Measurements from ENCODE around the gene ATXN1. TPM values are rescaled to one million over a fixed set of nuclear protein-coding genes. Genes with fewer than 3 reads are reported as not detected.

Gene ATXN1
- polyA plus RNA-seq, 1 donor (not counting 4 experiments of a cell fraction or from before 2014, with no cell fraction given), result 9.7 TPM

DNA sequence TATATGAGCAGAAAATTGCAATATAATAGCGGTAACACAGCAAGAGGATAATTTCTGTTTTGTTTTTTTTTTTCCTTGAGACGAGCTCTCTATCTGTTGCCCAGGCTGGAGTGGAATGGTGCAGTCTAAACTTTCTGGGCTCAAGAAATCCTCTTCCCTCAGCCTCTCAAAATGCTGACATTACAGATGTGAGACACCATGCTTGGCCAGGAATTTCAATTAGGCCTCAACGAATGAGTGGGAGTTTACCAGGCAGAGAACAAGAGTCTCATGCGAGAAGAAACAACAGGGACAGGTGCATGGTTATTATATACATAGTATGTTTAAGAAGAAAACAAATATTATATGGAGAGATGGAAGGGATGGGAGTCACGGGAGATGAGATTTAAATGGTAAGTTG is 111.4 kb downstream of the ATXN1 start:
- Histone ChIP-seq H3K27me3 (ENCODE audit: control insufficient read depth, extremely low read depth, insufficient read depth, low read length) (no peaks in the 10 kb centered on the region), H3K9ac (ENCODE audit: control insufficient read depth, extremely low read depth, insufficient read depth, low read length) (no peak overlapping the region), H3K36me3 (ENCODE audit: control insufficient read depth in 2 of 2, extremely low read depth in 1 of 2, insufficient read depth in 2 of 2, low read length in 2 of 2) (peaks cover 3 to 5% of the 10 kb centered on the region in 2 experiments), H3K4me1 (ENCODE audit: control insufficient read depth, extremely low read depth, insufficient read depth, low read length) (peaks cover 24% of the 10 kb centered on the region), H3K79me2 (ENCODE audit: control insufficient read depth, insufficient read depth, low read length) (no peaks in the 10 kb centered on the region), H4K20me1 (ENCODE audit: control insufficient read depth, extremely low read depth, insufficient read depth, low read length) (no peaks in the 10 kb centered on the region), H3K4me2 (ENCODE audit: control insufficient read depth, extremely low read depth, insufficient read depth, low read depth, low read length) (no peak overlapping the region), H2AFZ (ENCODE audit: control insufficient read depth, low read length) (no peak overlapping the region), H3K27ac (ENCODE audit: control insufficient read depth, insufficient read depth, low read length) (no peak overlapping the region), H3K9me1 (ENCODE audit: control insufficient read depth, extremely low read depth, insufficient read depth, low read length) (peaks cover 2% of the 10 kb centered on the region), H3K9me3 (ENCODE audit: control insufficient read depth, low read depth, low read length) (no peaks in the 10 kb centered on the region), H3K4me3 (ENCODE audit: control insufficient read depth in 2 of 3, extremely low read depth in 1 of 3, insufficient read depth in 2 of 3, low read depth in 1 of 3, low read length in 3 of 3) (no peak overlapping the region)
- DNase-seq (ENCODE audit: low read depth, low spot score), result no peak
- TF ChIP-seq CTCF (optimal IDR thresholded peaks at IDR 0.05 in 1 of 3, IDR thresholded peaks at IDR 0.05 in 1 of 3, conservative IDR thresholded peaks at IDR 0.05 in 1 of 3; ENCODE audit: extremely low read depth in 1 of 3, insufficient read depth in 2 of 3, low read length in 3 of 3) (no peak), EZH2 (IDR thresholded peaks at IDR 0.05; ENCODE audit: low read length) (no peak)
- no peak for FAIRE-seq
- dilution Hi-C loops (cut with MboI; ENCODE audit: extremely low pct_ligation_motif_present, low sequenced_read_pairs), result no loop called here

- H3K9me3 ChIP-seq (ENCODE audit: control insufficient read depth, low read depth, low read length), result no peaks in the 10 kb centered on the region
- H3K27ac ChIP-seq (ENCODE audit: control insufficient read depth, insufficient read depth, low read length), result no peak overlapping the region
- peaks cover 1 to 5% of the 10 kb centered on the region in 2 experiments for H3K36me3 ChIP-seq (ENCODE audit: control insufficient read depth in 2 of 2, extremely low read depth in 1 of 2, insufficient read depth in 2 of 2, low read length in 2 of 2)
- no peak overlapping the region for H3K4me2 ChIP-seq (ENCODE audit: control insufficient read depth, extremely low read depth, insufficient read depth, low read depth, low read length)
- dilution Hi-C loops (cut with MboI; ENCODE audit: extremely low pct_ligation_motif_present, low sequenced_read_pairs), result no loop called here
- no peaks in the 10 kb centered on the region for H3K27me3 ChIP-seq (ENCODE audit: control insufficient read depth, extremely low read depth, insufficient read depth, low read length)
- TF ChIP-seq EZH2 (IDR thresholded peaks at IDR 0.05; ENCODE audit: low read length) (no peak), CTCF (optimal IDR thresholded peaks at IDR 0.05 in 1 of 3, IDR thresholded peaks at IDR 0.05 in 1 of 3, conservative IDR thresholded peaks at IDR 0.05 in 1 of 3; ENCODE audit: extremely low read depth in 1 of 3, insufficient read depth in 2 of 3, low read length in 3 of 3) (no peak)
- H3K9ac ChIP-seq (ENCODE audit: control insufficient read depth, extremely low read depth, insufficient read depth, low read length), result no peak overlapping the region
- no peaks in the 10 kb centered on the region for H4K20me1 ChIP-seq (ENCODE audit: control insufficient read depth, extremely low read depth, insufficient read depth, low read length)
- FAIRE-seq (no peak), DNase-seq (ENCODE audit: low read depth, low spot score) (no peak)
- no peak overlapping the region for H3K4me3 ChIP-seq (ENCODE audit: control insufficient read depth in 2 of 3, extremely low read depth in 1 of 3, insufficient read depth in 2 of 3, low read depth in 1 of 3, low read length in 3 of 3)
- peaks cover 24% of the 10 kb centered on the region for H3K4me1 ChIP-seq (ENCODE audit: control insufficient read depth, extremely low read depth, insufficient read depth, low read length)
- peaks cover 2% of the 10 kb centered on the region for H3K9me1 ChIP-seq (ENCODE audit: control insufficient read depth, extremely low read depth, insufficient read depth, low read length)
- no peaks in the 10 kb centered on the region for H3K79me2 ChIP-seq (ENCODE audit: control insufficient read depth, insufficient read depth, low read length)
- no peak overlapping the region for H2AFZ ChIP-seq (ENCODE audit: control insufficient read depth, low read length)
These were observed 112.0 kb downstream of the ATXN1 start for GRCh38 chr6:16649241-16649640.

Measured in keratinocyte (primary cell).